PFSK-1 (cell line): ENCODE results near the gene ZNF747.

Source experiments
- POLR2AphosphoS5 ChIP-seq: IDR thresholded peaks from 2 replicates; pipeline ENCODE4 v1.6.1; 2012; ENCODE audit warnings: low read depth, mild to moderate bottlenecking, control low read depth, low read length, moderate library complexity
- TAF1 ChIP-seq: IDR thresholded peaks from 2 replicates; pipeline ENCODE4 v1.6.1; 2012; ENCODE audit warnings: low read length, control low read depth, borderline replicate concordance; ENCODE audit not compliant: insufficient read depth
- TF ChIP-seq, protein P1 (sequence below), 2 experiments: IDR thresholded peaks; 2 replicates each; pipeline versions ENCODE4 v1.6.1 to v1.8.0; 2011 to 2012; ENCODE audit warnings: low read depth in 2 of 2, low read length in 2 of 2, control low read depth in 1 of 2, inconsistent platforms in 1 of 2, mild to moderate bottlenecking in 1 of 2, moderate library complexity in 1 of 2; ENCODE audit not compliant: insufficient read depth in 1 of 2

DNA sequence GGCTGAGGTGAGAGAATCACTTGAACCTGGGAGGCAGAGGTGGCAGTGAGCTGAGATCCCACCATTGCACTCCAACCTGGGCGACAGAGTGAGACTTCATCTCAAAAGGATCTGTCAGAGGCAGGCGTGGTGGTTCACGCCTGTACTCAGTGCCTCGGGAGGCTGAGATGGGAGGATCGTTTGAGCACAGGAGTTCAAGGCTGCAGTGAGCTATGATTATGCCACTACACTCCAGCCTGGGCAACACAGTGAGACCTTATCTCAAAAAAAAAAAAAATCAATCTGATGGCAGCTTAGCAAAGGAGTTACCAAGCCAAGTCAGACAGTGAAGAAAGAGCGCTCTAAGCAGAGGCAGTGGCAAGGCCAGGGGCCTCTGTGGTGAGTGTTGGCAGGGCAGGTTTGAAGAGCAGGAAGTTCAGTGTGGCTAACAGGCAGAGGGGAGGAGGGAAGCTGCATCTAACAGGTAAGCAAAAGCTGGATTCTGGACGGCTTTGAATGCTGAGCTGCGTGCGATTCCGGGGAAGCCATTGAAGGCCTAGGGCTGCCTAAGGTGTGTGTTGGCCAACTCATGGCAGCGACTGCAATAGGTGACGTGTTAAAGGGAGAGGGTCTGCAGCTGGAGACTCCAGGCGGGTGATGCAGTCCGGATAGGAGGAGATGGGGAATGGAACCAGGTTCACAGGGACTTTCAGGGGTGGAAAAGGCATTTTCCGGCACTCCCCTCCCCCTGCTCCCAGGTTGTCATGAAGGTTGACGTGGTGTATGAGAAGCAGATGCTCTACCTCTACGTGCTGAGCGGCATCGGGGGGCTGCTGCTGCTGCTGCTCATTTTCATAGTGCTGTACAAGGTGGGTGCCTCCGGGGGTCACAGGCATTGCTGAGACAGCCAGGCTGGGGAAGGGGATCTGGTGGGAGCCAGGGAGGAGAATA lies 15.3 kb downstream of the ZNF747 start:
- no peak for TF ChIP-seq TAF1
- TF ChIP-seq, protein P1, sequence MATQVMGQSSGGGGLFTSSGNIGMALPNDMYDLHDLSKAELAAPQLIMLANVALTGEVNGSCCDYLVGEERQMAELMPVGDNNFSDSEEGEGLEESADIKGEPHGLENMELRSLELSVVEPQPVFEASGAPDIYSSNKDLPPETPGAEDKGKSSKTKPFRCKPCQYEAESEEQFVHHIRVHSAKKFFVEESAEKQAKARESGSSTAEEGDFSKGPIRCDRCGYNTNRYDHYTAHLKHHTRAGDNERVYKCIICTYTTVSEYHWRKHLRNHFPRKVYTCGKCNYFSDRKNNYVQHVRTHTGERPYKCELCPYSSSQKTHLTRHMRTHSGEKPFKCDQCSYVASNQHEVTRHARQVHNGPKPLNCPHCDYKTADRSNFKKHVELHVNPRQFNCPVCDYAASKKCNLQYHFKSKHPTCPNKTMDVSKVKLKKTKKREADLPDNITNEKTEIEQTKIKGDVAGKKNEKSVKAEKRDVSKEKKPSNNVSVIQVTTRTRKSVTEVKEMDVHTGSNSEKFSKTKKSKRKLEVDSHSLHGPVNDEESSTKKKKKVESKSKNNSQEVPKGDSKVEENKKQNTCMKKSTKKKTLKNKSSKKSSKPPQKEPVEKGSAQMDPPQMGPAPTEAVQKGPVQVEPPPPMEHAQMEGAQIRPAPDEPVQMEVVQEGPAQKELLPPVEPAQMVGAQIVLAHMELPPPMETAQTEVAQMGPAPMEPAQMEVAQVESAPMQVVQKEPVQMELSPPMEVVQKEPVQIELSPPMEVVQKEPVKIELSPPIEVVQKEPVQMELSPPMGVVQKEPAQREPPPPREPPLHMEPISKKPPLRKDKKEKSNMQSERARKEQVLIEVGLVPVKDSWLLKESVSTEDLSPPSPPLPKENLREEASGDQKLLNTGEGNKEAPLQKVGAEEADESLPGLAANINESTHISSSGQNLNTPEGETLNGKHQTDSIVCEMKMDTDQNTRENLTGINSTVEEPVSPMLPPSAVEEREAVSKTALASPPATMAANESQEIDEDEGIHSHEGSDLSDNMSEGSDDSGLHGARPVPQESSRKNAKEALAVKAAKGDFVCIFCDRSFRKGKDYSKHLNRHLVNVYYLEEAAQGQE (IDR thresholded peaks at IDR 0.05; ENCODE audit: insufficient read depth in 1 of 2, low read depth in 2 of 2, low read length in 2 of 2), result no peak
- TF ChIP-seq POLR2AphosphoS5, result no peak
